HG02970 (cell line): Measurements from ENCODE around the gene NLRP6.
"Not testable (repeated sequence)": the region's sequence is repeated elsewhere in the genome, so short reads cannot be mapped to it uniquely, and the experiment has no call there.

Experiments
- ATAC-seq: cut with Tn5 transposase; IDR thresholded peaks from one replicate; pipeline ENCODE4 v1.9.1; 2021; ENCODE audit warnings: mild to moderate bottlenecking, moderate library complexity, moderate number of reproducible peaks; ENCODE audit not compliant: unreplicated experiment, low FRiP score

Gene NLRP6

DNA sequence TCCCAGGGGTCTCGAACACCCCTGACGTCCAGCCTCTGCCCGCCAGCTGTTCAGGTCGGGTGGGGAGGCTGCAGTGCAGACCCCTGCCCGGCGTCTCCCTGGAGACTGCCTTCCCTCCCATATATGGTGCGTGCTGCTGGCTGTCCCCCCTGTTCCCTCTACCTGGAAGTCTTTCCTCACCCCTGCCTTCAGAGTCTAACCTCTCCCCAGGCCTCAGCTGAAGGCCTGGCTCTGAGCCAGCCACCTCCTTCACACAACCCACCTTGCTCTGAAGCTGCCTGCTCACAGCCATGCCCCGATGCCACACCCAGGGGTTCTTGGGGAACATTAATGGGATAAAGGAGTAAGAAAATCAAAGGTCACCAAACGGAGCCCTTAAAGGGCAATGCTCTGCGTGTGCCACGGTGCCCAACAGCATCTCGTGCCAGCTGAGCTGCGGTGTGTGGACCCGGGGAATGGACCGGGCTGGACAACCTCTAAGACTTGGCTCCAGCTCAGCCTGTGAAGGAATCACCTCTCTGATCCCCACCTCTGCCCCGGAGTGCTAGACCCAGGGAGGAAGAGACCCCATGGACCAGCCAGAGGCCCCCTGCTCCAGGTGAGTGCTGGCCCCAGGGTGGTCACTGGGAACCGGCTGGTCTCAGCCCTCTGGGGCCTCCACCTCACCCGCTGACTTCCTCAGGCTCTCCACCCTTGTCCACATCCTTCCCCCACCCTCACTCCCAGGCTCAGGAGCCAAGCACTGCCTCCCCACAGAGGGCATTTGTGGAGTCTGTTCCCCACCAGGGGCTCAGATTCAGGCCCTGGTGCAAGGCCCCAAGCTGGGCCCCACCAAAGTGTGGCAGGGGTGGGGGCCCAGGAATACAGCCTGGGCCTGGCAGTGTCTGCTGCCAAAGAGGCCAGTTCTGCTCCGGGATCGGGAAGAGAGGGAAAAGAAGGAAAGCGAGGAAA is at the start of gene NLRP6:
Gene NLRP6 (plus strand): TSS at position 407 of the 951 bp plus-strand sequence. CDS start 163 bp downstream, at position 570.
- ATAC-seq: no peak

DNA sequence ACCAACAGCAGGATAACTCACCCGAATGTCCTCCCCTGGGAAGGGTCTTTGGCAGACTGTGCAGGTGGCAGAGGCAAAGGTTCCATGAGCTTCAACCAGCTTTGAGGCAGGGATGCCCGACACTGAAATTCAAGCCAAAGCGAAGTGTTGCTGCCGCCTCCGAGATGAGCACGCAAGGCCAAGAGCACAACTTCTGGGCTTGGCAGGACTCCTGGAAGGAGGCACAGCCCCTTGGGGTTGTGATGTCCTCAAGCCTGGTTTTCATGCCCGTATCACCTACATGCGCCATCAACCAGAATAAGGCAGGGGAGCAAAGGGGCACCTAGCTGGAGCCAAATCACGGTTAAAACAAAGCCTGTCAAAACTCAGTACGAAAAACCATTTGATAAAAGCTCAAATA is 47.8 kb upstream of the NLRP6 start:
- ATAC-seq: no peak

DNA sequence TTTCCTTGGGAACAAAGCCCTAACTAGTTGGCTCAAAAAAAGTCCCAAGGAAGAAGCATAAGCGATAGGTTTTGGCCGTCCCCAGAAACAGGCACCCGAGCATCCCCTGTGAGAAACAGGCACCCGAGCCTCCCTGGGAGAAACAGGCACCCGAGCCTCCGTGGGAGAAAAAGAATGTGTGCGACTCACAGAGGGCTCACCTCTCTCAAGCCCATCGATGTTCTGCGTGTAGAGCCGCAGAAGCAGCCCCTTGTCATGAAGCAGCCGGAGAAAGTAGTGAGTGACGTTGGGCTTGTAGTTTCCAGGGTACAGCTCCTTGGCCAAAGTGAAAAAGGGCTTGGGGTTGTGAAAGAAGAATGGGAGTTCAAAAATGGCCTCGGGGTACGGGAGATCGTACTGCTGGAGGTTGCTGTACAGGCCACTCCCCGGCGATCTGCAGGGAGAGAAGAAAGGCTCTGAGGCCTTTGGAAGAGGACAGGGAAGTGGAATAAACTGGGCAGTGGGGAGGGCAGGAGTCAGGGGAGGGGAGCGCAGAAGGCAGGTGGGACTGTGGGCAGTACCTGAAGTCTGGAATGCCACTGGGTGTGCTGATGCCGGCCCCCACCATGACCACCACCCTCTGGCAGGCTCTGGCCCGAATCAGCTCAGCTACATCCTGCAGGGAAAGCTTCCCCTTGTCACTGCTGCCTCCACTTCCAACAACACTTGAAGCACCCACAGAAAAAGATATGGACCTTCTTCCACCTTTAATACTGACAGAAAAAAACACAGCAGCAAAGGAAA is 45.2 kb upstream of the NLRP6 start:
- ATAC-seq: no peak

DNA sequence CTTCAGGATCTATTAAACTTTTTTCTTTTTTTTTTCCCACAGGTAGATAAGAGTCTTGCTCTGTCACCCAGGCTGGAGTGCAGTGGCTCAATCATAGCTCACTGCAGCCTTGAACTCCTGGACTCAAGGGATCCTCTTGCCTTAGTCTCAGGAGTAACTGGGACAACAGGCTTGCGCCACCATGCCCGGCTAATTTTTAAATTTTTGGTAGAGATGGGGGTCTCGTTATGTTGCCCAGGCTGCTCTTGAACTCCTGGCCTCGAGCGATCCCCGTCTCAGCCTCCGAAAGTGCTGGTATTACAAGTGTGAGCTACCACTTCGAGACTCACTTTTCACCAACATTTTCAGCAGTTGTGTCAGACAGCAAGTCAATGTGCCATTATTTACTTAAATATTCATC is 43.0 kb upstream of the NLRP6 start:
- no peak for ATAC-seq

DNA sequence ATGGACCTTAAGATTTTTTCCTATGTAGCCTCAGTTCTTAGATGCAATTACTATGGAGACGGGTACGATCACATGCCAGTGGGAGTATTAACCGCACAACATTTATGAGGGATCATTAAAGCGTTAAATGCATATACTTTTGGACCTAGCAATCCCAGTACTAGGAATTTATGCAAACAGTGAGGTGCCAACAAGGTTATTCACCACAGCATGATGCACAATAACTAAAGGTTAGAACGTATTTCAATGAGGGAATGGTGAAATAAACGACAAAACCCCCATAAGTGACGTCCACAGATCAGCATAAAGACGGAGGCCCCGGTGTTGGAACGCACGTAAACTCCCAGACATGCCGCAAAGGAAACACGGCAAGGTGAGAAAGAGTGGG is 42.6 kb upstream of the NLRP6 start:
- no peak for ATAC-seq

DNA sequence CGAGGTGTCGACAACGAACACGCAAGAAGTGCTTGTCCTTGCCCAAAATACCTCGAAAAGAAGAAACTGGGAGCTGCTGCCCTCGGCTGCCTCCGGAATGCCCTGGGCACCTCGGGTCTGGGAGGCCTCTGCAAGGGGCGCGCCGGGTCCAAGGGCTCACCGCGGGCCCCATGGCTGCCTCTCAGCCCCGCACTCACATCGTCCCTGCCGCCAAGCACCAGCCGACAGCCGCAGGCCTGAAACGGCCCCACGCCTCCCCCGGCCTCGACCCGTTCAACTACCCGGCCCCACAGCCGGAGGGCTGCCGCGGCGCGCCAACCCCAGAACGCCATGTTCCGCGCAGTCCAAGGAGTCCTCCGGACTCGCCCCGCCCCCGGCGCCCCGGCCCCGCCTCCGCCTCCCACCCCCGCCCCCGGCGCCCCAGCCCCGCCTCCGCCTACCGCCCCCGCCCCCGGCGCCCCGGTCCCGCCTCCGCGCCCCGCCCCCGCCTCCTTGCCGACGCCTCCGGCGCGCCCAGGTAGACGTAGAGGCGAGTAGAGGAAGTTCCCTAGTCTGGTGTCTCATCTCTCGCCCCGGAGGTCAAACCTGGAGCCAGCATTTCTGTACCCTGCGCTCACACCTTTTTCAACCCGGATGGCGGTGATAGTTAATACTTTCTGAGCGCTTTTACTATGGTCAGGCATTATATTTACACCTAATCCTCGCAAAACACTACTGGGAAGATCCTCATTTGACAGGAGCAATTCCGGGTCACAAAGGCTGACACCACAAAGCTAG is 42.0 kb upstream of the NLRP6 start, which contains the start of gene SIRT3:
Gene SIRT3 (minus strand): TSS at position 346 of the 777 bp plus-strand sequence. CDS start 14 bp downstream, at position 332.
- ATAC-seq: peak; percentile 75

DNA sequence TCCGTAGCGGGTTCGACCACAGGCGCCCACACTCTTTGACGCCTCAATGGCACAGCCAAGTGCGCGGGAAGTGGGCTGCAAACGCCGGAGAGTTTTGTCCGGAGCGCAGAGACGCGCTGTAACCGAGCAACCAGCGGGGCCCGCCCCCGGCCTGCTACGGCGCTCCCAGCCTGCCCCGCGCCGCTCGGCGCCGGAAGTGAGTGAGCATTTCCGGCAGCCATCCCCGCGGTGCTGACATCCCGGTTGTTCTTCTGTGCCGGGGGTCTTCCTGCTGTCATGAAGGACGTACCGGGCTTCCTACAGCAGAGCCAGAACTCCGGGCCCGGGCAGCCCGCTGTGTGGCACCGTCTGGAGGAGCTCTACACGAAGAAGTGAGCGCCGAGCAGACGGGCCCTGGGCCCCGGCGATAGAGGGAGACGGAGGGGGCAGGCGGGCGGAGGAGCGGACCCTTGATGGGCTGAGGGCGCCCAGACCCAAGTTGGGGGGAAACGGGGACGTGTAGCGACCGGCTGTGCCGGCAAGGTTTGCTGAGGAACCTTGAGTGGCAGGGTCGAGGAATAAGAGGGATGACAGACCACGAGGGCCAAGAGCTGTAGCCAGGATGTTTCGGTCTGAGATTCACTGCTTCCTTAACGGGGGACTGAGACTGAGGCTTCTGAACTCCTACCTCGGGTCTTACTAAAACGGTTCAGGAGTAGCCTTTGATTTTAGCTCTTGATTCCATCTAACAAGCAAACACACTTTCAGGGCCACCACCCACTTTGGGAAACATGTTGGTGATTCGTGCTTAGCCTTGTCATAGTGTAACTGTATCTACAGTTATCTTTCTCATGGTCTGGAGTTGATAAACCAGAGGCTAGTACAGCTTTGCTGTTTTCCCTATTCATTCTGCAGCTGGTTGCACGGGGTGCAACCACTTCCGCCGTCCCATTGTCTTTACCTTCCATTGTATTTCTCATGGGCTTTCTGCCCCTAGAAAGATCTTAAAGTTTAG is 41.1 kb upstream of the NLRP6 start, which contains the start of gene PSMD13:
Gene PSMD13 (plus strand): TSS at position 203 of the 994 bp plus-strand sequence. CDS start 74 bp downstream, at position 277.
- peak; percentile 73 for ATAC-seq

DNA sequence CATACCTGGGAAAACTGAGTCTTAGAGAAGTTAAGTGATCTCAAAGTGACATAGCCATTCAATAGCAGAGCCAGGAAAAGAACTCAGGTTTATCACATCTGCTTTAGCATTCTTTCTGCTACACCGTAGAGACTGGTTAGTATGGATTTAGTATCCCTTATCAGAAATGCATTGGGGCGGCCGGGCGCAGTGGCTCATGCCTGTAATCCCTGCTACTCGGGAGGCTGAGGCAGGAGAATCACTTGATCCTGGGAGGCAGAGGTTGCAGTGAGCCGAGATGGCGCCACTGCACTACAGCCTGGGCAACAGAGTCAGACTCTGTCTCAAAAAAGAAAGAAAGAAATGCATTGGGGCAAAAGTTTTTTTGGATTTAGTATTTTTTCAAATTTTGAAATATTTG is 39.9 kb upstream of the NLRP6 start:
- not testable (repeated sequence) for ATAC-seq

DNA sequence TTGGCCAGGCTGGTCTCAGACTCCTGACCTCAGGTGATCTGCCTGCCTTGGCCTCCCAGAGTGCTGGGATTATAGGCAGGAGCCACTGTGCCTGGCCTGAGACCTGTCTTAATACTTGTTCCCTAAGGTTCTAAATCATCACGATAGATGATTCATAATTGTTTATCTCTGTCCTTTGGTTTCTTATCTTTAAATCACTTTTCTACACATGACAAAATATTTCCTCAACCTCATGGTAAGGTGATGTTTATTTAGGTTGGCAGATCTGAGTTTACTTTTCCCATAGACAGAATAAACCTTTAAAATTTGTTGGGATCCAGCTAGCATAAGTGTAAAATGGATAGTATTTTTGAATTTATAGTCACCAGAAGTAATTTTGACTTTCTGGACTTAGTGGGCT is 37.9 kb upstream of the NLRP6 start:
- ATAC-seq: no peak

DNA sequence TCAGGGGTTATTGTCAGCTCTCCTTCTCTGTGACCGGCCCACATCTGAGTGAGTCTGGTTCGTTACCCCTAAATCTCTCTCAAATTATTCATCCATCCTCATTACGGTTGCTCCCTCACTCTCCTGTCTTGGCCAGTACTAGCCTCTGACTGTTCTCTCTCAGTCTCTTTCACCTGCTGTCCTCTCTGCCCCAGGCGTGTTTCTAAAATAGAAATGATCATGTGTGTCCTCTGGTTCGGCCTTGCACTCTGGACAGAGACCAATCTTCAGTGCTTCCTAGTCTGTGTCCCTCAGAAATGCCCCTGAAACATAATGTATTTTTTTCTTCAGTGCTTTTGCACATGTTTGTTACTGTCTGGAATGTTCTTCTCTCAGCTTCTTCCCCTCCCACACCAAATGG is 36.6 kb upstream of the NLRP6 start:
- ATAC-seq: no peak

DNA sequence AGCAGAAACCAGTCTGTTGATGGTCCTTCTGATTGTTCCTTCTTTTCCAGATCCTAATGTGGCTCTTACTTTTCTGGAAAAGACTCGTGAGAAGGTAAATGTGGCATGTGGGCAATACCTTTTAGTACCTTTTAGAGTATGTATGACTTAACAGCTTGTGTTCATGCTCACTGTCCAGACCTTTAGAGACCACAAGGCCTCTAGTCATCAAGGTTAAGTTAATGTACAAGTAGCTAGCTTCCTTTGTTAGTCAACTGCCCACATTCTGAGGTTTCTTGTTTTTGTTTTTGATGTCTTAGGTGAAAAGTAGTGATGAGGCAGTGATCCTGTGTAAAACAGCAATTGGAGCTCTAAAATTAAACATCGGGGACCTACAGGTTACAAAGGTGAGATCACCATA is 33.8 kb upstream of the NLRP6 start:
- no peak for ATAC-seq

DNA sequence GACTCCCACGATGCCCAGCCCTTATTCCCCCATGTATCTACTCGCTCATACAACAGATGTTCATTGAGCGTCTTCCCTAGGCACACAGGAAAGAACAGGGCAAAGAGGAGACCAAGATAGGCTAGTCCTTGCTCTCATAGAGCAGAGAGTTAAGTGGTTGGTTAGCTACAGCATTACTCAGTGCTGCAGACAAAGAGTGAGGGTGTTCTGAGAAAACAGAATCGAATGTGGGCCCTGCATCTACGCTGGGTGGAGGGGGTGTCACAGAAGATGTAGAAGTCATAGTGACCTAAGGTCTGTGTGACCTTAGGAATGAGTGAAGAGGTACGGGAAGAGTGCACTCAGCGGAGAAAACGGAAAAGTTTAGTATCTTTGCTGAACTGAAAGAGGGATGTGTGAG is 29.1 kb upstream of the NLRP6 start:
- no peak for ATAC-seq

DNA sequence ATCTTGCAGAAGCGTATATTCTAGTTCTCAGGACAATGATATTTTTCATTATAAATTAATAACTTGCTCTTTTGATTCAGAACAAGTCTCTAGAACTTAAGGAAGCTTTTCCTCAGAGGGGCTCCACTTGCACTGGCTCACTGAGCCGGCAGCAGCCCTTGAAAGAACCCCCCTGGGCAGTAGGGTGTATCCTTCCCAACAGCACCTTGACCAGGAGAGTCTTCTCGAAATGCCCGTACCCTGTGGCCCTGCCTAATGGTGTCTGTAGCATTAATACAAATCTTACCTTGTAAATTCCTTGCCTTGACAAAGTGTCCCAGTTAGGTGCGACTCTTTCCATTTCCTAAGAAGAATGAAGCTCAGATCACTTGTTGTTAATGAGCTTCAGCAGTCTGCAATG is 27.9 kb upstream of the NLRP6 start:
- no peak for ATAC-seq

DNA sequence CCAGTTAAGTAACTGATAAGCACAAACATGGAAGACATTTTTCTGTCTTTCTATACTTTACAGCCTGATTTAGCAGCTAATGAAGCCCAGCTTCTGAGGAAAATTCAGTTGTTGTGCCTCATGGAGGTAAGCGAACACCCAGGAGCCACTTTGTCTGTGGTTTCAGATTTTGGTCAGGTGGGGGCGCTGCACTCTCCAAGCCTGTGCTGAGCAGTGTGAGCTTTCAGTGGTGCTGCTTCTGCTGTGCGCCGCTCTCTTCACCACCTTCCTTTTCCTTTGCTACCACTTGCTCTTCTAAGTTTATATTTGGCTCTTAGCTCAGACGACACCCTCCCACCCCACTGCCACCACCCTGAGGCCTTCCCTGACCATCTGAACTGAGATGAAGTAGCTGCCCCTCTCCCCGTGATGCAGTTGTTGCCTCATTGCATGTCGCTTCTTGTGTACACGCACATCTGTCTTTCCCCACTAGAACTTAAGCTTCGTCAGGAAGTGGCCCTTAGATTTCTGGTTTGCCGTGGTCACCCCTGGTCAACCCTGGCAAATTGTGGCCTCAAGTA is 27.4 kb upstream of the NLRP6 start:
- ATAC-seq: no peak

DNA sequence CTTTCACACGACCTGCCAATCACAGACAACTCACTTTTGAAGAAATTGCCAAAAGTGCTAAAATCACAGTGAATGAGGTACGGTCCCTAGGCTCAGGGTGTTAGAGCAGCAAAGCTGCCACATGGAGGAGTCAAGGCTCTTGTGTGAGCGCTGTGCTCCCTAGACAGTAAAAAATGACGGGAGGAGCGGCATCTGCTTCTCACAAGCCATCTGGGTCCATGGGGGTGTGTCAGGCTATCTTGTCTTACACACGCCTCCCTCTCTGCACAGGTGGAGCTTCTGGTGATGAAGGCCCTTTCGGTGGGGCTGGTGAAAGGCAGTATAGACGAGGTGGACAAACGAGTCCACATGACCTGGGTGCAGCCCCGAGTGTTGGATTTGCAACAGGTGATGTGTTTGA is 26.7 kb upstream of the NLRP6 start:
- ATAC-seq: no peak

DNA sequence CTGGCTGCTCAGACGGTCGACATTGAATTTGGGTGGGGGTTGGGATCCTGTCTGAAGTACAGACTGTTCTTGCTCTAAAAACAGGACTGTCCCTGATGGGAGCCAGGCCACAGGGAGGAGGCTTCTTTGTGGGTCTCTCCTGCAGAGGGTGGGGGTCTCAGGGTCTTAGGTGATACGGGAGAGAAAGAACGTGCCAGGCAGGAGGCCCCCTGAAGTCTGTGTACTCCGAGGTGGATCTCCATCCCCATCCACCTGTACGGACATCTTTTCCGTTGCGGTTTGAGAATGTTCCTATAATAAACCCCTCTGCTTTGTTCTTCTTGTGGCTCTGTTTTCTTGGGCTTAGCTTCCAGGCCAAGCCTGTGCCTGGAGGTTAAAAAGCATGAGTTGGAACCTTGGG is 25.5 kb upstream of the NLRP6 start:
- no peak for ATAC-seq

DNA sequence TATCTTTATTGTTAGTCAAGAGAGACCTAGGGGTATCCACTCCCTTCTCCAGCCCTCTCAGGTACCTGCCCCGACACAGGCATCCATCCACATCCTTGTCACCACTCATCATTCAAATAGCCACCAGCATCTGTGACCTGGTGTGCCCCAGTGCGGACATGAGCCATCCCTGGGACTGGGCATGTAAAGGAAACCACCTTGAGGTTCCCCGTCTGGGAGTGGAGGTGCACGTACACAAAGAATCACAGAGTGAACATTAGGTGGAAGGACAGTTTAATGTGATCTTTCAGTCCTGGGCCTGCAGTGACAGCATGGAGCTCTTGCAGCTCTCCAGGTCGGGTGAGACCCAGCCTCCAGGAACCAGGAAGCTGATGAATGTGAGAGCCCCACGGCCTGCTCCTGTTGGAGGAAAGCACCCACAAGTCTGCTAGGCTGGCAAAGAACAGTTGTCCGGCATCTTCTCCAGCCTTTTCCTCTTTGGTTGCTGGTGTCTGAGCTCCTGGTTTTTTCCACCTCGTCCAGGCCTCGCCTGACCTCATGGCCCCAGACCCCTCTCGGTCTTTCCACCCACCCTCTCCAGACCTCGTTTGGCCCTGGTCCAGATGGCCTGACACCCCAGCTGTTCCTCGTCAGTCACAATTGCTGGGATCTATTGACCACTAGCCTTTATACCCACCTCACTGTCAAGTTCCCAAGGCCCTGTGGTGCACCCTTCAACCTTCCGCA is 24.9 kb upstream of the NLRP6 start:
- ATAC-seq: no peak

DNA sequence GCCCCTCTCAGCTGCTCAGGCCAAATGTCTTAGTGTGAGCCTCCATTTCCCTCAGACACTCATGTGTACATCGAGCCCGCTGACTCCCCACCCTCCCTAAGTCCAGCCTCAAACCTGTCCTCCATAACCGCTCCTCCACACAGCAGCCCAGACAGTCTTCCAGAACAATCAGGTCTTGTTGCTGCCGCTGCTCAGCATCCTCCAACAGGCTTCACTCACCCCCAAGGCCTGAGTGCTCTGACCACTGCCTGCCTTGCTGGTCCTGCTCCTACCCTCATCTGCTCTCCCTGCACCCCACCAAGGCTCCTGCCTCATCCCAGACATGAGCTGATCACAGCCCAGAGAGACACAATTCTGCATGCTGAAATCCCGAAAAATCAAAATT is 24.3 kb upstream of the NLRP6 start:
- no peak for ATAC-seq
